ENCODE results near the gene TMEM184A.

- TF ChIP-seq CREB1 (CRISPR knock-in tag; IDR thresholded peaks at IDR 0.05; ENCODE audit: low read depth) = no peak
- no peak for TF ChIP-seq CTCF (conservative IDR thresholded peaks at IDR 0.05; ENCODE audit: low read depth in 2 of 2)
- TF ChIP-seq EZH2phosphoT487 (IDR thresholded peaks at IDR 0.05; ENCODE audit: unreplicated experiment) = no peak
- no peak for TF ChIP-seq EZH2 (IDR thresholded peaks at IDR 0.05; ENCODE audit: low read depth, unreplicated experiment)
- no peak for TF ChIP-seq STAT1 (IDR thresholded peaks at IDR 0.05; ENCODE audit: unreplicated experiment)
- TF ChIP-seq REST (IDR thresholded peaks at IDR 0.05; ENCODE audit: unreplicated experiment) = no peak
- no peak for TF ChIP-seq JUNB (IDR thresholded peaks at IDR 0.05; ENCODE audit: unreplicated experiment)
- TF ChIP-seq POLR2AphosphoS5 (IDR thresholded peaks at IDR 0.05; ENCODE audit: low read depth) = no peak
- no peak for TF ChIP-seq ZNF462 (CRISPR knock-in tag; IDR thresholded peaks at IDR 0.05)
- no peak for TF ChIP-seq ETS1 (IDR thresholded peaks at IDR 0.05)
- no peak for TF ChIP-seq ZNF114 (CRISPR knock-in tag; IDR thresholded peaks at IDR 0.05)
- TF ChIP-seq NANOG (IDR thresholded peaks at IDR 0.05; ENCODE audit: borderline replicate concordance) = no peak
Observed at GRCh38 chr7:1542329-1542728, 13.7 kb downstream of the TMEM184A start.
